MV-4-11 (cell line): Measurements from ENCODE around the gene APEH.

Experiments
- DNase-seq: peaks from one replicate; lab custom pipeline; 2025; lab: John Stamatoyannopoulos, UW

APEH gene

DNA sequence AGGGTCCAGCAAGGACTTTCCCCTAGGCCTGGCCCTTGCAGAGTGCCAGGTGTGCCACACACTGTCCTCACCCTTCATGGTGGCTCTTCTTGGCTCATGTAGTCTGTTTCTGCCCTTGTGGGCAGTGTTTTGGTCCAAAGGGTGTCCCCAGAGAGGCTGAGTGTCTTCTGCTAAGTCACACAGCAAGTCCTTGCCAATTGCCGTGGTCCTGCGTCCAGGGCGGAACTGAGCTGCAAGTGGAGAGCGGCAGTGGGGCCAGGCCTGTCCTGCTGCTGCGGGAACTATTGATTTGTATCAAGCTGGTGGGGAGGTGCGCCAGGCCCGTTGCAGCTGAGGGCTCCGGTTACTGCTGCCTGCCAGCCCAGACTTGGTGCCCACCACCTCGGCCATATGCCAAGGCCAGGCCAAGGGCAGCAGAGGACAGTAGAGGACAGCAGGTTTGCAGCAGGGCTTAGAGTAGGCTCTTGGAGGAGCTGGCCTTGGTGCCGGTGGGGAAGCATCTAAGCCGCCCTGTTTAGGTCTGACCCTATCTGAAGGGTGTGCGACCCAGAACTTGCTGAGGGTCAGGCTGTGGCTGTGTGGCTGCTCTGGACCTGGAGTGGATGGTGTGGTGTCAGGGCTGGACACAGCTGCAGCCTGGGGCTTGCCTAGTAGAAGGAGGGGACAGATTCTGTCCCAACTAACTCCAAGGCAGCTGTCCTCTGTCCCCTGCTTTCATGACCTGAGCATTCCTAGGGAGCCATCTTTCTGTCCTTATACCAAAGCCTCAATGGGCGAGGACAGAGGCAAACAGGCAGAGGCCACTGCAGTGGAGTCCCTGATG lies 40.8 kb downstream of the APEH start:
- no peak for DNase-seq

GRCh38 chr3:49715611-49716121 lies 41.5 kb downstream of the APEH start:
- no peak for DNase-seq

- no peak for DNase-seq
Measured at GRCh38 chr3:49716169-49716568, 42.0 kb downstream of the APEH start.

- DNase-seq: no peak
Measured at GRCh38 chr3:49716691-49717210, 42.6 kb downstream of the APEH start.

GRCh38 chr3:49717211-49717958 lies 43.2 kb downstream of the APEH start:
- no peak for DNase-seq

DNA sequence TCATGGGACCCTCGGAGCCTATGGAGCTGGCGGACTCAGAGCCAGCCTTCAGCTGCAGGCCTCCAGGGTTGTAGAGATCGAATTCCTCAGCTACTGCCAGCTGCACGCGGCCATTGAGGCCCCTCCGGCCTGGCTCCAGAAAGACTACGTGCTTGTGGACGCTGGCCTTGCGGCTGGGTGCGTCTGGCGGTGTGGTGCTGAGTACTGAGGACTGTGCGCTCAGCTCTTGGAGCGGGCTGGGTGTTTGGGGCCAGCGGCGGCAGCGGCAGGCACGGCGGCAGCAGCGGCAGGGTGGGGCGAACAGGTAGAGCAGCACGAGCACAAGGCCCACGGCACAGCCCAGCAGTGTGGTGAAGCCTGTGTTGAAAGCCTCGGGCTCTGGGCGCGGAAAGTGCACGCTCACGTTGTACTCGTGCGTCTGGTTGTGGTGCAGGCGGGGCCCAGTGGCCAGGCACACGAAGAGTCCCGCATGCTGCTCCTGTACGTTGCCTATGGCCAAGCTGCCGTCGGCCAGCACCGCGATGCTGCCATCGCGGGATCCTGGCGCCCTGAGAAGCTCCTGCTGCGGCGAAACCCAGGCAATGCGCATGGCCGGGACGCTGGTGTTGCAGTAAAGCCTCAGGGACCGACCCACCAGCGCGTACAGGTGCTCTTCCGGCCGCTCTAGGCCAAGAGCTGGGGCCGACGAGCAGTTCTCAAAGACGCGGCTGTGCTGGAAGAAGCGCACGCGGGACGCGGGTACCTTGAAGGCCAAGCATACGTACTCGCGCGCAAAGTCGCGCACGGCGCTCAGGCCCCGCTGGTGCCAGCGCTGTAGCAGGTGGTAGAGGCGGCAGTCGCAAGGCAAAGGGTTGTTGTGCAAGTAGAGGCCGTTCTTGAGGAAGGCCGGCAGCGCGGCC lies 44.1 kb downstream of the APEH start:
- DNase-seq: peak; percentile 1

DNA sequence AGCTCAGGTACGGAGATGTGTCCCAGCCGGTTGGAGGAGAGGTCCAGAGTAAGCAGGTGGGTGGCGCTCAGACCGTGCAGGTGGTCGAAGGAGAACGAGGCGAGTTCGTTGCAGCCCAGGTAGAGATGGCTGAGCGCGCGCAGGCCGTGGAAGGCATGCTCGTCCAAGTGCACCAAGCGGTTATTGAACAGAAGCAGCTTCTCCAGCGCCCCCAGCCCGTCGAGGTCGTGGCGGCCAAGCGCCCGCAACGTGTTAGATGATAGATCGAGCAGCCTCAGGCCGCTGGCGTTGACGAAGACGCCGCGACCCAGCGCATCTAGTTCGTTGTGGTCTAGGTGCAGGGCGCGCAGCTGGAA lies 44.7 kb downstream of the APEH start:
- no peak for DNase-seq

DNA sequence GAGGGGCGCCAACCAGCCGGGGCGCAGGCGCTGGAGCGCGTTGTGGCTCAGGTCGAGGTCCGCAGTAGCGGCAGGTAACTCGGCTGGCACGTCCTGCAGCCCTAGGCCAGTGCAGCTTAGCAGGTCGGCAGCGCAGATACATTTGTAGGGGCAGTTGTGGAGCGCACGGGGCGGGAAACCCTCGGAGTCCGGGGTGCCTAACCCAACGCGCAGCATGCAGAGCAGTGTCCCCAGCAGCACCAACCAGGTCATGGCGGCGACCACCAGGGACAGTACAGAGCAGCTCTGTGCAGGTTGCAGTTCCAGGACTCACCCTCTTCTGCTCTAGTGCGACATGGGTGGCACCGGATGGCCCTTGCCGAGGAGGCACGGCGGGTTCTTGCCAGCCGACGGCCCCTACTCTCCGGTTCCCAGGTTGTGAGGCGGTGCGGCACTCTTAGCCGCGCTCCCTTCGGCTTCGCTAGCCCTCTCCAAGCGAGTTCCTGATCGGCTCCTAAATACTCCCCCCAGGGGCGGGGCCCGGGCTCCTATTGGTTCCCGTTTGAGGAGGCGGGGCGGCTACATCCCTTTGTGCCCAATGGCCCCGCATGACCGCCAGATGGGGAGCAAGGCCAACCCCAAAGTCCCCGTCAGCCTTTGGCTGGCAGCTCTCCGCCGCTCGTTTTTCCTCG lies 45.2 kb downstream of the APEH start, which contains the start of gene AMIGO3:
Gene AMIGO3, minus strand, starts transcription at position 471 of the 671 bp plus-strand sequence. Its CDS starts 219 bp downstream, at position 252.
- DNase-seq: peak; percentile 92

GRCh38 chr3:49720855-49721595 lies 46.9 kb downstream of the APEH start:
- no peak for DNase-seq

DNA sequence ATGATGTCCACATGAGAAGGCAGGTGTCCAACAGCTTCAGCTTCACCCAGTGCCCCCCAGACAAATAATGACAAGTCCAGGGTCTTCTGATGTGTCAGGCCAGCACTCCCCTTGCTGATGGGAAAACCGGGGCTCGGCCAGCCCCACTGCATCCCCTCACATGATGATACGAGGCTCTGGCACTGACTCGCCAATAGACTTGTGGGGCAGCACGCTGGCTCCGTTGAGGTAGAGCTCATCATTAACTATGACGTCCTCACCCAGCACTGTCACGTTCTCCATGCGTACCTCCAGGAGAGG lies 47.4 kb downstream of the APEH start:
- no peak for DNase-seq

DNA sequence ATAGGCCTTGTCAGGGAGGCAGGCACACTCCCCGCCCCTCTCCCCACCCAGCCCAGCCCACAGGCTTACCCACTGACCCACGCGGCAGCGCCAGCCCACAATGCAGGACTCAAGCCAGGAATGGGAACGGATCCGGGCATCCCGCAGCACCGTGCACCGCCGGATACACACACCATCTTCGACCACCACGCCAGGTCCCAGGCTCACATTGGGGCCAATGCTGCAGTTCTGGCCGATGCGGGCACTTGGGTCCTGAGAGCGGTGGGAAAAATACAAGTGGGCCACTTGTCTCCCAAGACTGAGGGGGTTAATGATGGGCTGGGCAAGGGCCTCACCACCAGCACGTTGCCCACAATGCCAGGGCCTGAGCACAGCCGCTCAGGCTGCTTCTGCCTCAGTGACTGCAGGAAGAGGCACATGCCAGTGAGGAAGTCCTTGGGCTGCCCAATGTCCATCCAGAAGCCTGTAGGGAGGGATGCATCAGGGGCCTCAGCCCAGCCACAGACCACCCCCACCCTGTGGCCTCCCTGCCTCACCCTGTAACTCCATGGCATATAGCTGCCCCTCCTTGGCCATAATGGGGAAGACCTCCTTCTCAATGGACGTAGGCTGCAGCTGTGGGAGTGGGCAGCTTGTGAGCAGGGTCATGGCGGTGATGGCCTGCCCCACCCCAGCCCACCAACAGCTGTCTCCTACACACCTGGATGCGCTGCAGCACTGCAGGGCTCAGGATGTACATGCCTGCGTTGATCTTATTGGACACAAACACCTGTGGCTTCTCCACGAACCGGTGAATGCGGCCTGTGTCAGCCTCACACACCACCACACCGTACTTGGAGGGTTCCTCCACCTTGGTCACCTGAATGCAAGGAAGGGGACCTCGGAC lies 48.0 kb downstream of the APEH start:
- no peak for DNase-seq

DNA sequence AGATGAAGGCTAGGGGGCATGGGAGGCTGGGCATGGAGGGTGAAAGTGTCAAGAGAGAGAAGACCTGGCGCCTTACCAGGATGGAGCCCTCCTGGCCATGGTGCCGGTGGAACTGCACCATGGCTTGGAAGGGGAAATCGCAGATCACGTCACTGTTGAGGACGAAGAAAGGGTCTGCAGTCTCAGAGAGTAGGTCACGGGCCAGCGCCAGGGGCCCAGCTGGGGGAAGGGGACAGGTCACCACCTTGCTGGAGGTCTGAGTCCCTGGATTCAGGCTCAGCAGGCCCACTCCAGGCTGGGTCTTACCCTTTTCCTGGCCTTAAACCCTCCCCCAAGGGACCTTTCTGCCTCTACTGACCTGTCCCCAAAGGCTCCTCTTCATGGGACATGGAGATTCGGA lies 48.7 kb downstream of the APEH start:
- DNase-seq: no peak

DNA sequence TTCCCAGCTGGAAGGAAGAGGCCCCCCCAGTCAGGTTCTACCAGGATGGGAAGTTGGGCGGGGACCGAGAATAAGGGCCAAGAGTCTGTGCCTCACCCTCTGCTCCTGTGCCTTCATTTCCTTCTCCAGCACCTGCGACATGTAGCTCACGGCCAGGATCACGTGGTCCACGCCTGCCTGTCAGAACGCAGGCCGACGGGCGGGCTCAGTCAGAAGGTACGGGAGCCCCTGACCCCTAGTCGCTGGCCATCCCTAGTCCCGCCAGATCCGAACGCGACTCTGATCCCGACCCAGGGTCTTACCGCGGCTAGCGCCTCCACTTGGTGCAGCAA lies 49.1 kb downstream of the APEH start:
- peak; percentile 30 for DNase-seq

DNA sequence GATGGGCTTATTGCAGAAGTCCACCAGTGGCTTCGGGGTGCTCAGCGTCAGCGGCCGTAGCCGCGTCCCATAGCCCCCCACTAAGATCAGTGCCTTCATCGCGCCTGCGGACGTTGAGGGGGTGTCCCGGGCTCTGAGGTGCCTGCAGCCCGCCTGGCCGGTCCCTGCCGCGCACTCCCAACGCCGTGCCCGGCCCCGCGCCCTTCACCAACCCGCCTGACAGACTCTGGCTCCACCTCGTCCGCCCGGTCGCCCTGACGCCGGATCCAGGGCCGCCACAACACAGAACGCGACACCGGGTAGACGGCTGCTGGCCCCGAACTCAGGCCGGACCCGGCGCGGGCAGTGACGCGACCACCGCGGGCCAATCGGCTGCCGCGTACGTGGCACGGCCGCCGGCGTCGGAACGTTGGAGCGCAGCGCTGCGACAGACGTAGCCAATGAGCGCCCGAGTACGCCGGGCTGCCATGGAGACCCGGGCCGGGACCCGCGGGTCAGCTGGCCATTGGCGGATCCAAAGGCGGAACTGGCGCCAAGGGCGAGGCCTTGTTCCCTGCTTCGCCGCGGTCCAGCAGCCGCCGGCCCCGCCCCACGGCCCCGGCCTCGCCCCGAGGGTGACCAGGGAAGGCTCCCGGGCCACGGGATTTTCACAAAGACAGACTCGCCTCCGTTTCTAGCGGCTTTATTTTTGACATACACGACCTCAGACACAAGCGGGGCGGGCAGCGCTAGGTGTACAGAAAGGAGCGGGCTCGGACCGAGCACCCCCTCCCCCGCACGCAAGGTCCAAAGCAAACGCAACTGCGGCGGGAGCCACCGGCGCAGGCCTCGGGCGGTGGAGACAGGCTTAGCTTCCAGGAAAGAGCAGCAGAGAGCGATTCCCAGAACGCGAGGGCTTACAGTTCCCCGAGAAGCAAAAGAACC lies 49.7 kb downstream of the APEH start, which contains the start of gene GMPPB:
Gene GMPPB, minus strand, starts transcription at position 324 of the 924 bp plus-strand sequence. Its CDS starts 225 bp downstream, at position 99.
- peak; percentile 96 for DNase-seq

GRCh38 chr3:49724586-49724985 lies 50.4 kb downstream of the APEH start:
- no peak for DNase-seq

DNA sequence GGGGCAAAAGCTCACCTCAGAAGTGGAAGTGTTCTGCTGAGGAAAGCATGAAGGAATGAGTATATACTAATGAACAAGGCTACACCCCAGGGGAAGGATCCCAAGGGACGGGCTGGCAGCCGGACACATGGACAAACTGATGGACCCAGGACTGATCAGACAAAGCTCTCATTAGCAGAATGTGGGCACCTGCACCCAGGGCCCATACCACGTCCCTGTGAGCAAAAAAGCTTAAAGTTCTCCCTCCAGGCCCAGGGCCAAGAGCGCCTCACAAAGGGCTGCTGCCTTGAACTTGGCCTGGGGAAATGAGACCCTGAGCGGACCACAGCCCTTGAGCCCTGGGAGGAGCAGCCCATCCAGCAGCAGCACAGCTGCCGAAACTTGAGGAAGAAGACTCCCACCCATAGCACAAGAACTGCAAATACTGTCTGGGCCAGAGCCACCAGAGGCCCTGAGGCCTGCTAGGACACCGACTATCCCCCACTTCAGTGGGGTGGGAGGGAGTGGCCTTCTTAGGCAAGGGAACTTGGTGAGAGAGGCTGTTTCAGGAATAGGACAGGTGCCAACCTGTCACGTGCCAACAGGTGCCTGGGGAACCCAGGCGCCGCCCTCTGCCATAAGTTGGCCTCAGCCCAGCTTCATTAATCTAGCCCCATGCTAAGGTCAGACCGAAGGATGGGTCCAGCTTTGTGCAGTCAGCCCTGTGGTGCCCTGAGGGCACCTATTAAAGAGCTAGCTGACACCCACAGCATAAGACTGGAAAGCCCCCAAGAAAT lies 51.9 kb downstream of the APEH start:
- DNase-seq: no peak

GRCh38 chr3:49727154-49727923 lies 53.2 kb downstream of the APEH start:
- DNase-seq: no peak
